GM10266 (cell line): ENCODE measurements around the gene SIGLEC9.

Source experiments
- DNase-seq: peaks from one replicate; pipeline ENCODE4 v3.0.0; 2012; ENCODE audit errors: extremely low spot score
- TF ChIP-seq, protein P1 (sequence below): IDR thresholded peaks from 2 replicates; pipeline ENCODE4 v1.5.1; 2012; ENCODE audit warnings: mild to moderate bottlenecking, low read depth; ENCODE audit not compliant: control insufficient read depth, insufficient read depth; ENCODE audit errors: missing control alignments

Gene SIGLEC9

DNA sequence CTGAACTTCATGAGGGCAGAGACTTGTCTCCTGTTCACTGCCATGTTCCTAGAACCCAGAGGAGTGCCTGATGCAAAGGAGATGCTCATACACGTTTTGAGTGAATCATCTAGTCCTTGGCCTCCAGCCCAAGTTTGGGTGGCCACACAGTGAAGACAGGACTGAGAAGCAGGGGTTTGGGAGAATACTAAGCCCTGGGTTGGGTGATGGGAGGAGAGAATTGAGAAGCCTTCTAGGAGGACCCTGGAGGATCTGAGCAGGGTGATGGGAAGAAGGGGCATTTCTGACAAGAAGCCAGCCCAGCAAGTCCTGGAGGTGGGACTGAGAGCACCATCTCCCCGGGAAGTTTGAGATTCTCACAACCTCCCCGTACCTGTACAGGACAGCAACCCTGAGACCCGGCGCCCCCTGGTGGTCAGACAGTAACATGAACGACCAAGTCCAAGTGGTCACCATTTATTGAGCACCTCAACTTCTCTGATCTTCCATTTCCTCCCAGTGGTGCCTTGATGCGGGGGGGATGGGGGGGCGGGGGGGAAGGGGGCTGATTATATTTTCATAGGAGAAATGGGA lies 27.5 kb upstream of the SIGLEC9 start:
- peak; percentile 90 for DNase-seq
- TF ChIP-seq, protein P1, sequence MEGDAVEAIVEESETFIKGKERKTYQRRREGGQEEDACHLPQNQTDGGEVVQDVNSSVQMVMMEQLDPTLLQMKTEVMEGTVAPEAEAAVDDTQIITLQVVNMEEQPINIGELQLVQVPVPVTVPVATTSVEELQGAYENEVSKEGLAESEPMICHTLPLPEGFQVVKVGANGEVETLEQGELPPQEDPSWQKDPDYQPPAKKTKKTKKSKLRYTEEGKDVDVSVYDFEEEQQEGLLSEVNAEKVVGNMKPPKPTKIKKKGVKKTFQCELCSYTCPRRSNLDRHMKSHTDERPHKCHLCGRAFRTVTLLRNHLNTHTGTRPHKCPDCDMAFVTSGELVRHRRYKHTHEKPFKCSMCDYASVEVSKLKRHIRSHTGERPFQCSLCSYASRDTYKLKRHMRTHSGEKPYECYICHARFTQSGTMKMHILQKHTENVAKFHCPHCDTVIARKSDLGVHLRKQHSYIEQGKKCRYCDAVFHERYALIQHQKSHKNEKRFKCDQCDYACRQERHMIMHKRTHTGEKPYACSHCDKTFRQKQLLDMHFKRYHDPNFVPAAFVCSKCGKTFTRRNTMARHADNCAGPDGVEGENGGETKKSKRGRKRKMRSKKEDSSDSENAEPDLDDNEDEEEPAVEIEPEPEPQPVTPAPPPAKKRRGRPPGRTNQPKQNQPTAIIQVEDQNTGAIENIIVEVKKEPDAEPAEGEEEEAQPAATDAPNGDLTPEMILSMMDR: peak; percentile 91

DNA sequence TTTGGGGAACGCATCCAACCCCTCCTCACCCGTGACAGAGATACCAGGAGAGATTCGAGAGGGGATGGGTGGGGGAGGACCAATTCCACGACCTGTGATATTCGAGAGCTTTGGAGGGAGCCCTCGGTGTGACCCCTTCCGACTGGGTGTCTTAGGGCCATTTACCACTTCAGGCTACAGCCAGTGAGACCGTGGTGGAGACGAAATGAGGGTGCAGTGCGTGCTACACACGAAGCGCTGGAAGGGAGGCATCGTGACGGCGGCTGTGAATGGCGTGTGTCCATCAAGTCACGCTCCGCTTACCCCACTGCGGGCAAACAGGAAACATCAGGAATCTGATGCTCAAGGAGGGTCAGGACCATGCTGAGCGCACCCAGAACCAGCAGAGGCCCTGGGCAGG lies 26.9 kb upstream of the SIGLEC9 start:
- no peak for DNase-seq
- TF ChIP-seq, protein P1: peak; percentile 10

DNA sequence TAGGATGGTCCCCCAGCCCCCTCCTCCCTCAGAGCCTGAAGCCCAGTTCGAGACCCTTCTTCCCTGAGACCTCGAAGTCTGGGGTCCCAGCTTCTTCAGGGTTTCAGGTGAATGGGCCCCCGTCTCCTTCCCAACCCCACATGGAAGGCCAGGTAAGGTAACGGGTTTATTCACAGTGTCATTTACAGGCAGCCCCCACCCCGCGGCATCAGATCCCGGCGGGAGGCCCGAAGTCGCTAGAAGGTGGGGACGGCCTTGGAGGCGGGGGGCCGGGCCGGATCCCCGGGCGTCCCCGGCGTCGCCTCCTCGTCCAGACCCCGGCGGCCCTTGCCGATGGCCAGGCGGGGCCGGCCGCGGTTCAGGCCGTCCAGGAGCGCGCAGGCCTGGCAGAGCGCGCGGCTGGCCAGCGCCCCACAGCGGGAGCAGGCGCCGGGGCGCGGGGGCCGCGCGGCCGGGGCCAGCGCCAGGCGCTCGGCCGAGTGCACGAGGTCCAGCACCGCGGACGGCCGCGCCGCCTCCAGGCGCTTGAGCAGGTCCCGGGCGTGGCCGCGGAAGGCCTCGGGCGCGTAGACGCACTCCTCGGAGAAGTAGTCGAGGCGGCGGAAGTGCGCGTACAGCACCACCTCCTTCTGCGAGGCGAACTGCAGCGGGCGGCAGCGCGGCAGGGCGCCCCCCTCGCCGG lies 26.2 kb upstream of the SIGLEC9 start:
- TF ChIP-seq, protein P1: no peak
- DNase-seq: no peak

DNA sequence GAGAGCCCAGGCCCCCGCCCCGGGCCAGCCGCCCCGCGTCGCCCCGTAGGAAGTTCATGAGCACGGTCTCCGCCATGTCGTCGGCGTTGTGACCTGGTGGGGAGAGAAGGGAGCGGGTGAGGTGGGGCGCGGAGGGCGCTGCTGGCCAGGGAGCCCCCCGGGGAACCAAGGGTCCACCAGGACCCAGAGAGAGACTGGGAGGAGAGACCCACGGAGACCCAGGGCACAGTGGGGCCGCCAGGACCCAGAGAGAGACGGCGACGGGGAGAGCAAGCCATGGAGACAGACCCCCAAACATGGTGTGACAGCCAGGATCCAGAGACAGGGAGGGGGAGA lies 25.7 kb upstream of the SIGLEC9 start:
- TF ChIP-seq, protein P1: no peak
- DNase-seq: no peak

DNA sequence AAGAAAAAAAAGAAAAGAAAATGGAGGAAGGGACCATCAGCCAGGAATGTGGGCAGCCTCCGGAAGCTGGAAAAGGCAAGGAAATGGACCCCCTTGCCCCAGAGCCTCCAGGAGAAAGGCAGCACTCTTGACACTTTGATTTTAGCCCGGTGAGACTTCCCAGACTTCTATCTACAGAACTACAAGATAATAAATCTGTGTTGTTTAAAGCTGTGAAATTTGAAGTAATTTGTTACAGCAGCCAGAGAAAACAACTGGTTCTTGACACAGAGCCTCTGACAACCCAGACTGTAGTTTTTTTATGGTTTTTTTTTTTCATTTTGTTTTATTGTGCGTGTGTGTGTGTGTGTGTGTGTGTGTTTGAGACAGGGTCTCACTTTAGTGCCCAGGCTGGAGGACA lies 24.1 kb upstream of the SIGLEC9 start:
- TF ChIP-seq, protein P1: no peak
- DNase-seq: no peak

DNA sequence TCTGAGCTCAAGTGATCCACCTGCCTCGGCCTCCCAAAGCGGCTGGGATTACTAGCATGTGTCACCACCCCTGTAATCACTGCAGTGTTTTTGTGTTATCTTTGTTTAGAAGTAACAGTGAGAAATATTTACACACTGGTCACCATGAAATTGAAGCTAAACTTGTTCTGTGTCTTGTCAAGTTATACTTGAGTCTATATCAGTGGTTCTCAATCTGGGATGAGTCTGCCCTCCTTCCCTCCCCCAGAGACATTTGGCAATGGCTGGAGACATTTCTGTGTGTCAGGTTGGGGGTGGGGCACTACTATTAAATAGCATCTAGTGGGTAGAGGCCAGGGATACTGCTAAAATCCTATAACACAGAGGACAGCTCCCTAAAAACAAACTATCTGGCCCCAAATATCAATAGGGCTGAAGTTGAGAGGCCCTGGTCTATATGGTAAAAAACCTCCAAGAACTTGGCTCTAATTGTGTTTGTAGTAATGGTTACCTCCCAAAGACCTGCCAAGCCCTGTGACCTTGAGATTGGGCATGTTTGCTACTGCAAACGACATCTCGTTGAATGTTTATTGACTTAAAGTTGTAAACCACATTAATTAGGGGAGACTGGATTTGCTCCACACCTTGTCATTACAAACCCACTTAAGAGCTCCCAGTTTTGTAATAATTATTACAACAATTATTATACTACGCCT lies 23.4 kb upstream of the SIGLEC9 start:
- TF ChIP-seq, protein P1: no peak
- no peak for DNase-seq

DNA sequence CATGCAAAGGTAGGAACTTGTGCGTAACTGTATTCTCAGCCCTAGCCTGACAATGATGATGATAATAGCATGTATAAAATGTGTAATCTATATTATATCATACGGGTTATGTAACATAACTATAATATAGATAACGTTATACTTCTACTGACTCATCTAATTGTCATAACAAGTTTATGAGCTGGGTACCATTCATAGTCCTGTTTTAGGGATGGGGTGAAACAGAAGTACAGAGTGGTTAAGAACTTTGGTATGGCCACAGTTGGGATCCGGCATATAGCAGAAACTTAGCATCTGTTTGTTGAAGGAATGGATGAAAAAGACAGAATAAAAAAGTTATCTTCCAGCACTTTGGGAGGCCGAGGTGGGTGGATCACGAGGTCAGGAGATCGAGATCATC lies 21.7 kb upstream of the SIGLEC9 start:
- DNase-seq: no peak
- TF ChIP-seq, protein P1: no peak
